HepG2 (cell line): ENCODE data around the gene PARN. TPM values are rescaled to one million over a fixed set of nuclear protein-coding genes. Genes with fewer than 3 reads are reported as not detected.

Experiments
- ATAC-seq: fragments of 200-7000 bp; cut with Tn5 transposase; 3 replicates; pipeline ENCODE4 v1.9.1; 2020; ENCODE audit warnings: mild to moderate bottlenecking, moderate library complexity
- BruUV-seq: library from RNA; stranded (reverse); fragments of 400-500 nt; replicated peaks from 2 replicates; lab custom pipeline; 2021; lab: Mats Ljungman, UMichigan
- CTCF ChIA-PET: fragments of 300-600 bp; formaldehyde crosslinking; extraction: SDS; loops from one replicate; lab custom pipeline; 2021; ENCODE audit warnings: low total read pairs, inconsistent platforms, low intra/inter-chr PET ratio; lab: Yijun Ruan, JAX
- POLR2A ChIA-PET: fragments of 350-600 bp; sonication (Branson Sonifier 250); formaldehyde crosslinking; loops from one replicate; lab custom pipeline; 2020; ENCODE audit warnings: antibody characterized with exemption, inconsistent platforms; lab: Yijun Ruan, JAX
- DNase-seq: peaks from one replicate; pipeline ENCODE4 v3.0.0-alpha.2; 2015; ENCODE audit warnings: low spot score
- FAIRE-seq: peaks from 3 replicates; lab custom pipeline; 2011; peaks lifted over from hg19 to GRCh38; lab: Jason Lieb, UNC
- H2AFZ ChIP-seq: one replicate; pipeline ENCODE4 v1.6.1; 2011; ENCODE audit warnings: low read length, inconsistent platforms
- H3K27ac ChIP-seq: fragments of 300-600 bp; 3 replicates; pipeline ENCODE4 v1.8.0; 2011; ENCODE audit warnings: mixed run types, mild to moderate bottlenecking, mixed read lengths, low read length, inconsistent platforms; ENCODE audit not compliant: insufficient read depth; ENCODE audit errors: extremely low read length
- H3K27me3 ChIP-seq, 2 experiments: fragments of 200-600 bp in 1 of 2; 2 replicates in 1 of 2; 3 replicates in 1 of 2; pipeline versions ENCODE4 v1.6.0 to v1.8.0; 2011; ENCODE audit warnings: low read length in 2 of 2, mild to moderate bottlenecking in 2 of 2, moderate library complexity in 2 of 2, inconsistent platforms in 1 of 2; ENCODE audit not compliant: insufficient read depth in 2 of 2, control insufficient read depth in 1 of 2
- H3K36me3 ChIP-seq, 2 experiments: fragments of 200-600 bp in 1 of 2; replicated peaks in 1 of 2; 2 replicates in 1 of 2; 3 replicates in 1 of 2; pipeline versions ENCODE4 v1.5.1 to v1.8.0; 2011; ENCODE audit warnings: low read length in 2 of 2, inconsistent platforms in 1 of 2; ENCODE audit not compliant: insufficient read depth in 2 of 2, control insufficient read depth in 1 of 2
- H3K4me1 ChIP-seq: 2 replicates; pipeline ENCODE4 v1.5.1; 2012; ENCODE audit warnings: low read length, inconsistent platforms; ENCODE audit not compliant: insufficient read depth
- H3K4me2 ChIP-seq: 2 replicates; pipeline ENCODE4 v1.6.0; 2011; ENCODE audit warnings: low read depth, low read length, inconsistent platforms
- H3K4me3 ChIP-seq, 3 experiments: fragments of 200-600 bp in 1 of 3; sonication (generic), shearing (Covaris generic) in 1 of 3; replicated peaks in 1 of 3; 2 replicates each; pipeline ENCODE4 v1.5.1; 2011 to 2016; ENCODE audit warnings: low read length in 3 of 3, inconsistent platforms in 2 of 3, low read depth in 2 of 3, mild to moderate bottlenecking in 2 of 3, control low read depth in 1 of 3, mixed read lengths in 1 of 3; ENCODE audit not compliant: insufficient read depth in 1 of 3
- H3K79me2 ChIP-seq: one replicate; pipeline ENCODE4 v1.6.1; 2011; ENCODE audit warnings: low read length, inconsistent platforms; ENCODE audit not compliant: insufficient read depth
- H3K9ac ChIP-seq: 2 replicates; pipeline ENCODE4 v1.6.0; 2011; ENCODE audit warnings: mild to moderate bottlenecking, low read depth, low read length, inconsistent platforms; ENCODE audit not compliant: insufficient read depth
- H3K9me3 ChIP-seq: 2 replicates; pipeline ENCODE4 v1.5.1; 2012; ENCODE audit warnings: mild to moderate bottlenecking, low read length
- H4K20me1 ChIP-seq: 2 replicates; pipeline ENCODE4 v1.6.0; 2011; ENCODE audit warnings: inconsistent platforms, mild to moderate bottlenecking, low read length, moderate library complexity; ENCODE audit not compliant: insufficient read depth
- KDM6A ChIP-seq: IDR thresholded peaks from 2 replicates; pipeline ENCODE4 v1.6.1; 2016; ENCODE audit warnings: low read depth
- KMT2B ChIP-seq: IDR thresholded peaks from 2 replicates; pipeline ENCODE4 v1.6.1; 2016; ENCODE audit warnings: missing genetic modification reagents, missing compliant biosample characterization
- MAFF ChIP-seq: IDR thresholded peaks from 2 replicates; pipeline ENCODE4 v1.6.1; 2011; ENCODE audit warnings: low read depth, low read length, improper control_type of control experiment
- MAFK ChIP-seq, 2 experiments: IDR thresholded peaks in 1 of 2; conservative IDR thresholded peaks in 1 of 2; 2 replicates each; pipeline ENCODE4 v1.6.1; 2011; ENCODE audit warnings: improper control_type of control experiment in 2 of 2, low read length in 2 of 2
- YEATS2 ChIP-seq: sonication (generic); formaldehyde crosslinking; IDR thresholded peaks from 2 replicates; pipeline ENCODE4 v1.4.0; 2020; ENCODE audit warnings: missing genetic modification reagents, borderline replicate concordance
- ZGPAT ChIP-seq: IDR thresholded peaks from 2 replicates; pipeline ENCODE4 v1.6.1; 2016; ENCODE audit warnings: mild to moderate bottlenecking
- ZNF12 ChIP-seq: sonication (generic); formaldehyde crosslinking; IDR thresholded peaks from 2 replicates; pipeline ENCODE4 v1.5.0; 2020; ENCODE audit warnings: missing genetic modification reagents
- WGBS: methylation state at CpG from one replicate; pipeline ENCODE4 v1.1.6; 2017; ENCODE audit warnings: low lambda C conversion rate; 5-methylcytosine and 5-hydroxymethylcytosine counted together
- in situ Hi-C: cut with HindIII; loops from 2 replicates; pipeline ENCODE4 v1.10.0; 2017; ENCODE audit warnings: low pct_unique_long_range_greater_than_20kb; ENCODE audit not compliant: extremely low pct_ligation_motif_present
- intact Hi-C: fragments of 100-400 bp; cut with micrococcal nuclease; formaldehyde crosslinking; loops from one replicate; pipeline ENCODE4 v1.10.0; 2022; ENCODE audit not compliant: unreplicated experiment
- polyA plus RNA-seq, 8 experiments: library from polyadenylated mRNA; depleted of rRNA in 3 of 8; stranded (reverse) in 7 of 8; unstranded in 1 of 8; fragments of >200 nt; fragmentation: Illumina TruSeq in 4 of 8; extraction: Trizol in 4 of 8; gene quantifications; 2 replicates each; pipeline versions ENCODE4 v1.2.1 to v1.2.3, GENCODE V29; 2011 to 2016; ENCODE audit warnings: low read depth in 4 of 8, missing spikeins in 1 of 8, mixed read lengths in 1 of 8; ENCODE audit not compliant: insufficient read depth in 1 of 8
- total RNA-seq, 5 experiments: library from RNA; depleted of rRNA; stranded (reverse); fragments of >200 nt; fragmentation: Illumina TruSeq; extraction: Trizol; gene quantifications; 2 replicates each; pipeline ENCODE4 v1.2.3, GENCODE V29; 2016; ENCODE audit warnings: low read depth in 1 of 5

Gene PARN
- total and polyA plus RNA-seq, 2 of the 13 experiments (the other 11 are each of a cell fraction or from before 2014, with no cell fraction given), result 13.3 to 47.6 TPM

GRCh38 chr16:14434860-14435259 lies 195.2 kb downstream of the PARN start:
- in situ Hi-C loops, result no loop called here

More at GRCh38 chr16:14434860-14435259, 195.2 kb downstream of the PARN start:
- no peak overlapping the region for H3K27ac ChIP-seq
- no peaks in the 10 kb centered on the region for H4K20me1 ChIP-seq
- ChIA-PET POLR2A (no interaction called here), CTCF (no interaction called here)
- intact Hi-C loops, result no loop called here
- 97% methylated on average over 8 of the region's 8 CpGs for WGBS
- H2AFZ ChIP-seq, result no peak overlapping the region
- no peaks in the 10 kb centered on the region for H3K9me3 ChIP-seq
- no peak; the same call in 2 of the 3 replicates for ATAC-seq
- no peak overlapping the region for H3K4me2 ChIP-seq
- H3K79me2 ChIP-seq, result no peaks in the 10 kb centered on the region
- no peak for DNase-seq
- H3K27me3 ChIP-seq, result no peaks in the 10 kb centered on the region
- H3K4me3 ChIP-seq, result no peak overlapping the region
- no peak overlapping the region for H3K9ac ChIP-seq
- BruUV-seq, result no TSS peak
- TF ChIP-seq ZGPAT (CRISPR knock-in tag) (no peak), ZNF12 (CRISPR knock-in tag) (no peak), KDM6A (CRISPR knock-in tag) (no peak), MAFK (conservative IDR thresholded peaks at IDR 0.05 in 1 of 2, IDR thresholded peaks at IDR 0.05 in 1 of 2; ENCODE audit: low read length in 2 of 2) (peak; percentile 83 to 88), MAFF (peak; percentile 64), KMT2B (CRISPR knock-in tag) (no peak), YEATS2 (no peak)
- H3K36me3 ChIP-seq, result peaks cover 4 to 11% of the 10 kb centered on the region in 2 experiments; a peak in 4 of 5 replicates
- H3K4me1 ChIP-seq, result 0 out of 2 replicates have a peak, but pooled peaks cover 4% of the 10 kb centered on the region
- no peak for FAIRE-seq
